OCI-LY7 (cell line): ENCODE results near the gene NPHP1.
"Not testable (repeated sequence)": the region's sequence is repeated elsewhere in the genome, so short reads cannot be mapped to it uniquely, and the experiment has no call there.

Experiments
- CTCF ChIP-seq: fragments of 200-600 bp; sonication (generic); conservative IDR thresholded peaks from 2 replicates; pipeline ENCODE4 v1.5.1; 2014; ENCODE audit warnings: mild to moderate bottlenecking, antibody characterized with exemption, low read length, moderate library complexity, mixed read lengths
- EZH2phosphoT487 ChIP-seq: fragments of 200-600 bp; sonication (generic); IDR thresholded peaks from 2 replicates; pipeline ENCODE4 v1.6.1; 2018; ENCODE audit warnings: low read depth, borderline replicate concordance, mild to moderate bottlenecking, mixed run types, antibody characterized with exemption, low read length, moderate library complexity, mixed read lengths

DNA sequence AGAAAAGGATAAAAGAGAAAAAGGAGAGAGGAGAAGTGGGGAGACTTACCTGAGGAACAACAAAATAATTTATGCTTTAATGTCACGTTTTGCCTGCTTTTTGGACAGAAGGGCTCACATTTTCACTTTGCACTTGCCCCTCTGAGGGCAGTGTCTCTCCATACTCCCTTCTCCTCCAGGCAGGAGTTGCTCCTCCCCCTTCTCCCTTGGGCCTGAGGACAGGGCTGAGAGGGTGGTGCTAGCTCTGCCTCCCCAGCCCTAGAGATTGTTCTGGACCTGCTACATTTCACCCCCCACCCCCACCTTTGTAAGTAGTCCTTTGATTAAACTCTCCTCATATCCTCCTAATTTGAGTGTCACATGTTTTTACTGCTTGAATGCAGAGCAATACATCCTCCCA is 25.1 kb upstream of the NPHP1 start:
- TF ChIP-seq CTCF, EZH2phosphoT487: not testable (repeated sequence)
